ENCODE data around the gene IL12RB1.

Gene IL12RB1

GRCh38 chr19:18086590-18087138, at the start of gene IL12RB1:
IL12RB1 (minus strand) TSS chr19:18086934; CDS start chr19:18086823, 111 bp downstream.
- no peak within 1 kb of the TSS for H3K27ac ChIP-seq (ENCODE audit: poor library complexity, severe bottlenecking)
- TF ChIP-seq, protein P1, sequence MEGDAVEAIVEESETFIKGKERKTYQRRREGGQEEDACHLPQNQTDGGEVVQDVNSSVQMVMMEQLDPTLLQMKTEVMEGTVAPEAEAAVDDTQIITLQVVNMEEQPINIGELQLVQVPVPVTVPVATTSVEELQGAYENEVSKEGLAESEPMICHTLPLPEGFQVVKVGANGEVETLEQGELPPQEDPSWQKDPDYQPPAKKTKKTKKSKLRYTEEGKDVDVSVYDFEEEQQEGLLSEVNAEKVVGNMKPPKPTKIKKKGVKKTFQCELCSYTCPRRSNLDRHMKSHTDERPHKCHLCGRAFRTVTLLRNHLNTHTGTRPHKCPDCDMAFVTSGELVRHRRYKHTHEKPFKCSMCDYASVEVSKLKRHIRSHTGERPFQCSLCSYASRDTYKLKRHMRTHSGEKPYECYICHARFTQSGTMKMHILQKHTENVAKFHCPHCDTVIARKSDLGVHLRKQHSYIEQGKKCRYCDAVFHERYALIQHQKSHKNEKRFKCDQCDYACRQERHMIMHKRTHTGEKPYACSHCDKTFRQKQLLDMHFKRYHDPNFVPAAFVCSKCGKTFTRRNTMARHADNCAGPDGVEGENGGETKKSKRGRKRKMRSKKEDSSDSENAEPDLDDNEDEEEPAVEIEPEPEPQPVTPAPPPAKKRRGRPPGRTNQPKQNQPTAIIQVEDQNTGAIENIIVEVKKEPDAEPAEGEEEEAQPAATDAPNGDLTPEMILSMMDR (IDR thresholded peaks at IDR 0.05; ENCODE audit: poor library complexity, severe bottlenecking): no peak
- DNase-seq (ENCODE audit: low spot score) (no peak), ATAC-seq (ENCODE audit: low read depth) (no peak)
- no peaks in the 10 kb centered on the region for H3K9me3 ChIP-seq (ENCODE audit: severe bottlenecking)
- no peak within 1 kb of the TSS for H3K4me3 ChIP-seq (ENCODE audit: severe bottlenecking)
- no peaks in the 10 kb centered on the region for H3K4me1 ChIP-seq (ENCODE audit: insufficient read depth, poor library complexity, severe bottlenecking)
- H3K27me3 ChIP-seq (ENCODE audit: insufficient read depth, poor library complexity, severe bottlenecking): no peaks in the 10 kb centered on the region
- H3K36me3 ChIP-seq (ENCODE audit: low read depth): no peaks in the 10 kb centered on the region

- Histone ChIP-seq H3K9me3 (ENCODE audit: severe bottlenecking) (no peaks in the 10 kb centered on the region), H3K4me1 (ENCODE audit: insufficient read depth, poor library complexity, severe bottlenecking) (no peaks in the 10 kb centered on the region), H3K27me3 (ENCODE audit: insufficient read depth, poor library complexity, severe bottlenecking) (no peaks in the 10 kb centered on the region), H3K36me3 (ENCODE audit: low read depth) (peaks cover 27% of the 10 kb centered on the region), H3K4me3 (ENCODE audit: severe bottlenecking) (no peak overlapping the region), H3K27ac (ENCODE audit: poor library complexity, severe bottlenecking) (no peak overlapping the region)
- no peak for ATAC-seq (ENCODE audit: low read depth)
- TF ChIP-seq, protein P1 (IDR thresholded peaks at IDR 0.05; ENCODE audit: poor library complexity, severe bottlenecking): no peak
- DNase-seq (ENCODE audit: low spot score): no peak
Measured at GRCh38 chr19:18135712-18136584, 49.2 kb upstream of the IL12RB1 start.

- Histone ChIP-seq H3K27me3 (ENCODE audit: insufficient read depth, poor library complexity, severe bottlenecking) (no peaks in the 10 kb centered on the region), H3K9me3 (ENCODE audit: severe bottlenecking) (no peaks in the 10 kb centered on the region), H3K27ac (ENCODE audit: poor library complexity, severe bottlenecking) (no peak overlapping the region)
Measured at GRCh38 chr19:18131841-18132596, 45.3 kb upstream of the IL12RB1 start.

GRCh38 chr19:18130523-18131242, 43.9 kb upstream of the IL12RB1 start:
- no peak for ATAC-seq (ENCODE audit: low read depth)
- H3K27ac ChIP-seq (ENCODE audit: poor library complexity, severe bottlenecking): no peak overlapping the region
- TF ChIP-seq, protein P1 (IDR thresholded peaks at IDR 0.05; ENCODE audit: poor library complexity, severe bottlenecking): no peak
- no peak for DNase-seq (ENCODE audit: low spot score)
- H3K36me3 ChIP-seq (ENCODE audit: low read depth): peaks cover 20% of the 10 kb centered on the region
- no peaks in the 10 kb centered on the region for H3K9me3 ChIP-seq (ENCODE audit: severe bottlenecking)
- H3K27me3 ChIP-seq (ENCODE audit: insufficient read depth, poor library complexity, severe bottlenecking): no peaks in the 10 kb centered on the region
- no peak overlapping the region for H3K4me3 ChIP-seq (ENCODE audit: severe bottlenecking)
- H3K4me1 ChIP-seq (ENCODE audit: insufficient read depth, poor library complexity, severe bottlenecking): no peaks in the 10 kb centered on the region

More at GRCh38 chr19:18131841-18132596, 45.3 kb upstream of the IL12RB1 start:
- no peak overlapping the region for H3K4me3 ChIP-seq (ENCODE audit: severe bottlenecking)
- DNase-seq (ENCODE audit: low spot score) (no peak), ATAC-seq (ENCODE audit: low read depth) (peak; percentile 41; the same call in 1 of the 3 replicates)
- TF ChIP-seq, protein P1 (IDR thresholded peaks at IDR 0.05; ENCODE audit: poor library complexity, severe bottlenecking): no peak
- H3K36me3 ChIP-seq (ENCODE audit: low read depth): peaks cover 20% of the 10 kb centered on the region
- no peaks in the 10 kb centered on the region for H3K4me1 ChIP-seq (ENCODE audit: insufficient read depth, poor library complexity, severe bottlenecking)
